ENCODE results near the gene HSPB6. TPM values are rescaled to one million over a fixed set of nuclear protein-coding genes. Genes with fewer than 3 reads are reported as not detected.

Gene HSPB6
- total RNA-seq, 1 donor from 2014 or later = 0.17 TPM

DNA sequence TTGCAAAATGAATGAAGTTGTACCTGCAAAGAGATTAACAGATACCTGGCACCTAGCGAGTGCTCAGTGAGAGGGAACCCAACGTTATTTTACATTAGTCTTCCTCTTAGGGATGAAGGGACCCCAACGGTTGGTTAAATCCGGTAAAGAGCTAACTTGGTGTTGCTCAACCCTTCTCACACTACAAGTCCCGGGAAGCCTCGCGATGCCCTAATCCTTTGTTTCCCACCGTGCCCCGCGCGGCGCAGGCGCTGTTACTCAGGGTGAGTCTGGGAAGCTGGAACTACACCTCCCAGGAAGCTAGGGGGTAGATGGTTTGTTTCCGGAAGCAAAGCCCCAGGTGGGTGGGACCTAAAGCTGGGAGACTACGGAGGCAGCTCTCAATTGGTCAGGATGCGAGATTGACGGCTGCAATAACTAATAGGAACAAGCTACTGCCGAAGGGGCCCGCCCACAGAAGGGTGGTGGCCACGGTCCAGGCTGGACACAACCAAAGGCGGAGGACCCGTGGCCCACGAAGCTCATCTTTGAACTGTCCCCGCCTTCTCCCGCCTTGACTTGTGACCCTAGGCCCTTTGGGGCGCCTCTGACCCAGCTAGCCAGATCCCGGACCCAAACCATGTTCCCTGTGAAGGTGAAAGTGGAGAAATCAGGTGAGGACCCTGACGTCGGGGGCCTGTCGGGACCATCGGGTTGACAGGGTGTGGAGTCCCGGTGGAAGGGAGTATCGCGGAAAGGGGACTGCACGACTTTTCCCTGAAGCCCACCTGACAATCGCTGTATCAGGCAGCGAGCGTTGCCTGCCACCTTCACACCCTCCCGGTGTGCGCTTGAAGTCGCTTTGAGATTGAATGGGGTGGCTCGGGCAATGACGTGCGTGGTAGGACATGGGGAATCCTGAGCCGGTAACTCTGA is 8.5 kb downstream of the HSPB6 start, which contains the start of gene LIN37:
Gene LIN37, plus strand, starts transcription at position 471 of the 915 bp plus-strand sequence. Its CDS starts 149 bp downstream, at position 620.
- DNase-seq (ENCODE audit: low read depth) = peak; percentile 96
- H3K4me3 ChIP-seq (ENCODE audit: low read depth, low read length) = peak within 1 kb of the TSS; percentile 89
- no peaks in the 10 kb centered on the region for H3K36me3 ChIP-seq (ENCODE audit: control insufficient read depth, insufficient read depth, low read length)
- H3K27me3 ChIP-seq (ENCODE audit: control insufficient read depth, insufficient read depth, low read length) = no peaks in the 10 kb centered on the region
- TF ChIP-seq, protein P1, sequence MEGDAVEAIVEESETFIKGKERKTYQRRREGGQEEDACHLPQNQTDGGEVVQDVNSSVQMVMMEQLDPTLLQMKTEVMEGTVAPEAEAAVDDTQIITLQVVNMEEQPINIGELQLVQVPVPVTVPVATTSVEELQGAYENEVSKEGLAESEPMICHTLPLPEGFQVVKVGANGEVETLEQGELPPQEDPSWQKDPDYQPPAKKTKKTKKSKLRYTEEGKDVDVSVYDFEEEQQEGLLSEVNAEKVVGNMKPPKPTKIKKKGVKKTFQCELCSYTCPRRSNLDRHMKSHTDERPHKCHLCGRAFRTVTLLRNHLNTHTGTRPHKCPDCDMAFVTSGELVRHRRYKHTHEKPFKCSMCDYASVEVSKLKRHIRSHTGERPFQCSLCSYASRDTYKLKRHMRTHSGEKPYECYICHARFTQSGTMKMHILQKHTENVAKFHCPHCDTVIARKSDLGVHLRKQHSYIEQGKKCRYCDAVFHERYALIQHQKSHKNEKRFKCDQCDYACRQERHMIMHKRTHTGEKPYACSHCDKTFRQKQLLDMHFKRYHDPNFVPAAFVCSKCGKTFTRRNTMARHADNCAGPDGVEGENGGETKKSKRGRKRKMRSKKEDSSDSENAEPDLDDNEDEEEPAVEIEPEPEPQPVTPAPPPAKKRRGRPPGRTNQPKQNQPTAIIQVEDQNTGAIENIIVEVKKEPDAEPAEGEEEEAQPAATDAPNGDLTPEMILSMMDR (IDR thresholded peaks at IDR 0.05; ENCODE audit: insufficient read depth, low read length, poor library complexity, severe bottlenecking) = no peak

DNA sequence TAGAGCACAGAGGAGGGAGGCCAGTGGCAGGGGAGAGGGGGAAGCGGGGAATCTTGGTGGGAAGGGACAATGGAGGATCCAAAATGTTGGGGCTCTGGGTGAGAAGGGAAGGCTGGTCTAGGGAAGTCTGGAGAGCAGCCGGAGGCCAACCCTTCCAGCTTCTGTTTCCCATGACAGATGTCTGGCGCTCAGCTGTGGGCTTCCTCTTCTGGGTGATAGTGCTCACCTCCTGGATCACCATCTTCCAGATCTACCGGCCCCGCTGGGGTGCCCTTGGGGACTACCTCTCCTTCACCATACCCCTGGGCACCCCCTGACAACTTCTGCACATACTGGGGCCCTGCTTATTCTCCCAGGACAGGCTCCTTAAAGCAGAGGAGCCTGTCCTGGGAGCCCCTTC is 10.3 kb downstream of the HSPB6 start:
- TF ChIP-seq, protein P1 (IDR thresholded peaks at IDR 0.05; ENCODE audit: insufficient read depth, low read length, poor library complexity, severe bottlenecking) = no peak
- no peaks in the 10 kb centered on the region for H3K36me3 ChIP-seq (ENCODE audit: control insufficient read depth, insufficient read depth, low read length)

DNA sequence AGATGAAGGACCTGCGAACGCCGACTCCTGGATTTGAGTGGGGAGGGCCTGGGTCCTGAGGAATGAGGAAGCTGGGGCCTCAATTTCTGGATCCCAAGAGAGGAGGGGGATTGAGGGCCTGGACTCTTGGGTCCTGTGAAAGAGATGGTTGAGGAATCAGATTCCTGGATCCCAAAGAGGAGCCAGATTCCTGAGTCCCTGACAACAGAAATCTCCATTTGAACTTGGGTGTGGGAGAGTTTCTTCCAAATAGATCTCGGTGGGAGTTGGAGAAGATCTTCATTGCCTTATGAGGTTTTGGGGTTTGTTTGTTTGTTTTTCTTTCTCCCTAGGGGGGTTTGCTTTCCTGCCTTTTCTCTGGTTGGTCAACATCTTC is 10.8 kb downstream of the HSPB6 start:
- Histone ChIP-seq H3K4me3 (ENCODE audit: low read depth, low read length) (peak overlapping the region; percentile 67), H3K27me3 (ENCODE audit: control insufficient read depth, insufficient read depth, low read length) (no peaks in the 10 kb centered on the region), H3K36me3 (ENCODE audit: control insufficient read depth, insufficient read depth, low read length) (no peaks in the 10 kb centered on the region)
- no peak for DNase-seq (ENCODE audit: low read depth)
- TF ChIP-seq, protein P1 (IDR thresholded peaks at IDR 0.05; ENCODE audit: insufficient read depth, low read length, poor library complexity, severe bottlenecking) = no peak

More for the DNA sequence above, 10.3 kb downstream of the HSPB6 start:
- Histone ChIP-seq H3K27me3 (ENCODE audit: control insufficient read depth, insufficient read depth, low read length) (no peaks in the 10 kb centered on the region), H3K4me3 (ENCODE audit: low read depth, low read length) (no peak overlapping the region)
- no peak for DNase-seq (ENCODE audit: low read depth)

DNA sequence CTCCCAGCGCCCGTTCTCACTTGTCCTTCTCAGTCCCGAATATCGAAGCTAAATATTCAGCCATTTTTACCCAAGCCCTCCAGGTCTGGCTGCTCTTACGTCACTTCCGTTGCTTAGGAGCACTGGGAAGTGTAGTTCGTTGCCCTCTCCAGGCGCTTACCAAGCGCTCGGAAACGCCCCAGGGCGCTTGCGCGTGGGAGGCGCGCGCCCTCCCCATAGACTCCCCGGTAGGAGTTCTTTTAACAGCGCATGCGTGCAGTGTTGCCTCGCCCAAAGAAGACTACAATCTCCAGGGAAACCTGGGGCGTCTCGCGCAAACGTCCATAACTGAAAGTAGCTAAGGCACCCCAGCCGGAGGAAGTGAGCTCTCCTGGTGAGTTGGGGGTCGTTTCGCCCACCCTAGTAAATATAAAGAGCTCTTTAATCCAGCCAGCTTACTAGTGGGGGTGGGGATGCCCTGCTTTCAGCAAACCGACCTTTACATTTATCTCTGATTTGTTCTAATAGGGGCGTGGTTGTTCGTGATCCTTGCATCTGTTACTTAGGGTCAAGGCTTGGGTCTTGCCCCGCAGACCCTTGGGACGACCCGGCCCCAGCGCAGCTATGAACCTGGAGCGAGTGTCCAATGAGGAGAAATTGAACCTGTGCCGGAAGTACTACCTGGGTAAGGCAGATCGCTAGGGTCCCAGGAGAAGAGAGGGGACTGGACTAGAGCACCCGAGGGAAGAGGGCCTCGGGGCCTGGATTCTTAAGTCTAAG is 11.3 kb downstream of the HSPB6 start, which contains the start of the genes PSENEN and U2AF1L4:
Gene PSENEN, plus strand, starts transcription at position 324 of the 759 bp plus-strand sequence. Its CDS starts 280 bp downstream, at position 604.
Gene U2AF1L4, minus strand, starts transcription at position 91 of the 759 bp plus-strand sequence. Its CDS starts 27 bp downstream, at position 64.
- TF ChIP-seq, protein P1 (IDR thresholded peaks at IDR 0.05; ENCODE audit: insufficient read depth, low read length, poor library complexity, severe bottlenecking) = no peak
- Histone ChIP-seq H3K36me3 (ENCODE audit: control insufficient read depth, insufficient read depth, low read length) (no peaks in the 10 kb centered on the region), H3K27me3 (ENCODE audit: control insufficient read depth, insufficient read depth, low read length) (no peaks in the 10 kb centered on the region), H3K4me3 (ENCODE audit: low read depth, low read length) (peak within 1 kb of the TSS; percentile 67)
- DNase-seq (ENCODE audit: low read depth) = peak; percentile 98

DNA sequence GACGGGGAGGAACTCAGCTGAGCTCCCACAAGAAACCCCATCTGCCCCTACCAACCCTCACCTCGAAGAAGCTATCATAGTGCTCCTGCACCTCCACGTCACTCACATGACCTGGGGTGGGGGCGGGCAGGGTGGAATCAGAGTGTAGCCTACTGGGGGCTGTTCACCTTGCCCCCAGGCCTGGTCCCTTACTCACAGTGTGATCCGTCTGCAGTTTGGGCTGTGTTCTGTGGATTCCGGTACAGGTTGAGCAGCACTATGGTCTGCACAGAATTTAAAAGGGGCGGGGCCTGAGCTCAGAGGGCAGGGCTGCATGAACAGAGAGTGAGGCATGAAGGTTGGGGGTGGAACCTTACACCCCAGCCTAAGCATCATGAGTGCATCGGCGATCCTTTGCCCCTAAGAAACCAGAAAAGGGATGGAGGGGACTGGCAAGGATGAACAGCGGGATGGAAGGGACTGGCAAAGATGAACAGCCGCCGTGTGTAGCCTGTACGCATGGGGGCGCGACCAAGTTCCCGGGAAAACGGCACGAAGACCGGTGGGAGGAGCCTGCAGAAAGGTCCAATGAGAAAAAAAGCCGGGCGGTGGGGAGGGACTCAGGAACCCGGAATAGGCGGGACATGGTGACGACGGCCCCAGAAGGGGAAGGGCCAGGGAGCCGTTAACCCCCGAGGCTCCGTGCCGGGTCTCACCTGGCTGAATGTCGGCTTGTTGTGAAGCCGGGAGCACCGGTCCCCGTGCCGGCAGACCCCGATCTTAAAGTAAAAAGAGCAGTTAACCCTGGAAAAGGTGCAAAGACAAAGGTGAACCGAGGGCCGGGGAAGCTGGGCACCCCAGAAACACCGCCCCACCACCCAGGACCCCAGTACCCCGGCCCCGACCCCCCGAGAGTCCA is 12.2 kb downstream of the HSPB6 start:
- Histone ChIP-seq H3K36me3 (ENCODE audit: control insufficient read depth, insufficient read depth, low read length) (no peaks in the 10 kb centered on the region), H3K27me3 (ENCODE audit: control insufficient read depth, insufficient read depth, low read length) (no peaks in the 10 kb centered on the region)
- TF ChIP-seq, protein P1 (IDR thresholded peaks at IDR 0.05; ENCODE audit: insufficient read depth, low read length, poor library complexity, severe bottlenecking) = peak; percentile 47

More for the DNA sequence above, 12.2 kb downstream of the HSPB6 start:
- peak; percentile 85 for DNase-seq (ENCODE audit: low read depth)
- peak overlapping the region; percentile 67 for H3K4me3 ChIP-seq (ENCODE audit: low read depth, low read length)

Data from kidney epithelial cell (primary cell).